ENCODE data around the gene MLEC. TPM values are rescaled to one million over a fixed set of nuclear protein-coding genes. Genes with fewer than 3 reads are reported as not detected.

MLEC gene
- total and polyA plus RNA-seq, 2 of the 13 experiments (the other 11 are each of a cell fraction or from before 2014, with no cell fraction given): 49.8 to 156 TPM

DNA sequence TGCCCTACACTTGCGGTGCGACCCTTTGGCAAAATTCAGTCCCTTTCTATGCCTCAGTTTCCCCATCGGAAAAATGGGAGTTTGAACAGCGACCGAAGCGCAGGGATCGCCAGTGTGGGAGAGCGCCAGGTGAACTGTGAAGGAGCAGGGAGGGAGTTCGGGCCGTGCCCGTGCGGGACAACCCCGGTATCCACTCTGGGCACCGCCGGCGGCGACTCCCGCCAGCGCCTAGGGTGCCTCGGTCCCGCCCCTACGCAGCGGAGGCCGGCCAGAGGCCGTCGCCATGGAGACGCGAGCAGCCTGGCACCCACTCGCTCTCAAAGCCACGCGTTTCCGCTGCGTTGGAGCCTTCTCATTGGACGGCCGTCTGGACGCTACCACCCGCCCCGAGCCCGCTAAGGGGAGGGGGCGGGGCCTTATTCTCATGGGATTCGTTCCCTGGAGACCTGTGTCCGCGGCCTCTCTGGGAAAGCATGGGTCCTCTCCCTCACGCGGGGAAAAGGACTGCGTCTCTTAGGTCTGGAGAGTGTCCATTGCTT lies 729 bp upstream of the MLEC start (continued):
- 0 out of 2 replicates have a peak, but pooled peaks have one; percentile 29 for TF ChIP-seq EED (CRISPR knock-in tag; IDR thresholded peaks at IDR 0.05)
- no peak for TF ChIP-seq TOPORS (CRISPR knock-in tag; IDR thresholded peaks at IDR 0.05)
- TF ChIP-seq ZBTB3 (CRISPR knock-in tag; IDR thresholded peaks at IDR 0.05; ENCODE audit: borderline replicate concordance, low read depth): no peak
- TF ChIP-seq, protein P1, sequence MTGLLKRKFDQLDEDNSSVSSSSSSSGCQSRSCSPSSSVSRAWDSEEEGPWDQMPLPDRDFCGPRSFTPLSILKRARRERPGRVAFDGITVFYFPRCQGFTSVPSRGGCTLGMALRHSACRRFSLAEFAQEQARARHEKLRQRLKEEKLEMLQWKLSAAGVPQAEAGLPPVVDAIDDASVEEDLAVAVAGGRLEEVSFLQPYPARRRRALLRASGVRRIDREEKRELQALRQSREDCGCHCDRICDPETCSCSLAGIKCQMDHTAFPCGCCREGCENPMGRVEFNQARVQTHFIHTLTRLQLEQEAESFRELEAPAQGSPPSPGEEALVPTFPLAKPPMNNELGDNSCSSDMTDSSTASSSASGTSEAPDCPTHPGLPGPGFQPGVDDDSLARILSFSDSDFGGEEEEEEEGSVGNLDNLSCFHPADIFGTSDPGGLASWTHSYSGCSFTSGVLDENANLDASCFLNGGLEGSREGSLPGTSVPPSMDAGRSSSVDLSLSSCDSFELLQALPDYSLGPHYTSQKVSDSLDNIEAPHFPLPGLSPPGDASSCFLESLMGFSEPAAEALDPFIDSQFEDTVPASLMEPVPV (CRISPR knock-in tag; IDR thresholded peaks at IDR 0.05): no peak
- TF ChIP-seq, protein P2, sequence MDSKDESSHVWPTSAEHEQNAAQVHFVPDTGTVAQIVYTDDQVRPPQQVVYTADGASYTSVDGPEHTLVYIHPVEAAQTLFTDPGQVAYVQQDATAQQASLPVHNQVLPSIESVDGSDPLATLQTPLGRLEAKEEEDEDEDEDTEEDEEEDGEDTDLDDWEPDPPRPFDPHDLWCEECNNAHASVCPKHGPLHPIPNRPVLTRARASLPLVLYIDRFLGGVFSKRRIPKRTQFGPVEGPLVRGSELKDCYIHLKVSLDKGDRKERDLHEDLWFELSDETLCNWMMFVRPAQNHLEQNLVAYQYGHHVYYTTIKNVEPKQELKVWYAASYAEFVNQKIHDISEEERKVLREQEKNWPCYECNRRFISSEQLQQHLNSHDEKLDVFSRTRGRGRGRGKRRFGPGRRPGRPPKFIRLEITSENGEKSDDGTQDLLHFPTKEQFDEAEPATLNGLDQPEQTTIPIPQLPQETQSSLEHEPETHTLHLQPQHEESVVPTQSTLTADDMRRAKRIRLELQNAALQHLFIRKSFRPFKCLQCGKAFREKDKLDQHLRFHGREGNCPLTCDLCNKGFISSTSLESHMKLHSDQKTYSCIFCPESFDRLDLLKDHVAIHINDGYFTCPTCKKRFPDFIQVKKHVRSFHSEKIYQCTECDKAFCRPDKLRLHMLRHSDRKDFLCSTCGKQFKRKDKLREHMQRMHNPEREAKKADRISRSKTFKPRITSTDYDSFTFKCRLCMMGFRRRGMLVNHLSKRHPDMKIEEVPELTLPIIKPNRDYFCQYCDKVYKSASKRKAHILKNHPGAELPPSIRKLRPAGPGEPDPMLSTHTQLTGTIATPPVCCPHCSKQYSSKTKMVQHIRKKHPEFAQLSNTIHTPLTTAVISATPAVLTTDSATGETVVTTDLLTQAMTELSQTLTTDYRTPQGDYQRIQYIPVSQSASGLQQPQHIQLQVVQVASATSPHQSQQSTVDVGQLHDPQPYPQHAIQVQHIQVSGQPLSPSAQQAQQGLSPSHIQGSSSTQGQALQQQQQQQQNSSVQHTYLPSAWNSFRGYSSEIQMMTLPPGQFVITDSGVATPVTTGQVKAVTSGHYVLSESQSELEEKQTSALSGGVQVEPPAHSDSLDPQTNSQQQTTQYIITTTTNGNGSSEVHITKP (CRISPR knock-in tag; IDR thresholded peaks at IDR 0.05; ENCODE audit: low read depth): peak; percentile 99
- TF ChIP-seq, protein P3, sequence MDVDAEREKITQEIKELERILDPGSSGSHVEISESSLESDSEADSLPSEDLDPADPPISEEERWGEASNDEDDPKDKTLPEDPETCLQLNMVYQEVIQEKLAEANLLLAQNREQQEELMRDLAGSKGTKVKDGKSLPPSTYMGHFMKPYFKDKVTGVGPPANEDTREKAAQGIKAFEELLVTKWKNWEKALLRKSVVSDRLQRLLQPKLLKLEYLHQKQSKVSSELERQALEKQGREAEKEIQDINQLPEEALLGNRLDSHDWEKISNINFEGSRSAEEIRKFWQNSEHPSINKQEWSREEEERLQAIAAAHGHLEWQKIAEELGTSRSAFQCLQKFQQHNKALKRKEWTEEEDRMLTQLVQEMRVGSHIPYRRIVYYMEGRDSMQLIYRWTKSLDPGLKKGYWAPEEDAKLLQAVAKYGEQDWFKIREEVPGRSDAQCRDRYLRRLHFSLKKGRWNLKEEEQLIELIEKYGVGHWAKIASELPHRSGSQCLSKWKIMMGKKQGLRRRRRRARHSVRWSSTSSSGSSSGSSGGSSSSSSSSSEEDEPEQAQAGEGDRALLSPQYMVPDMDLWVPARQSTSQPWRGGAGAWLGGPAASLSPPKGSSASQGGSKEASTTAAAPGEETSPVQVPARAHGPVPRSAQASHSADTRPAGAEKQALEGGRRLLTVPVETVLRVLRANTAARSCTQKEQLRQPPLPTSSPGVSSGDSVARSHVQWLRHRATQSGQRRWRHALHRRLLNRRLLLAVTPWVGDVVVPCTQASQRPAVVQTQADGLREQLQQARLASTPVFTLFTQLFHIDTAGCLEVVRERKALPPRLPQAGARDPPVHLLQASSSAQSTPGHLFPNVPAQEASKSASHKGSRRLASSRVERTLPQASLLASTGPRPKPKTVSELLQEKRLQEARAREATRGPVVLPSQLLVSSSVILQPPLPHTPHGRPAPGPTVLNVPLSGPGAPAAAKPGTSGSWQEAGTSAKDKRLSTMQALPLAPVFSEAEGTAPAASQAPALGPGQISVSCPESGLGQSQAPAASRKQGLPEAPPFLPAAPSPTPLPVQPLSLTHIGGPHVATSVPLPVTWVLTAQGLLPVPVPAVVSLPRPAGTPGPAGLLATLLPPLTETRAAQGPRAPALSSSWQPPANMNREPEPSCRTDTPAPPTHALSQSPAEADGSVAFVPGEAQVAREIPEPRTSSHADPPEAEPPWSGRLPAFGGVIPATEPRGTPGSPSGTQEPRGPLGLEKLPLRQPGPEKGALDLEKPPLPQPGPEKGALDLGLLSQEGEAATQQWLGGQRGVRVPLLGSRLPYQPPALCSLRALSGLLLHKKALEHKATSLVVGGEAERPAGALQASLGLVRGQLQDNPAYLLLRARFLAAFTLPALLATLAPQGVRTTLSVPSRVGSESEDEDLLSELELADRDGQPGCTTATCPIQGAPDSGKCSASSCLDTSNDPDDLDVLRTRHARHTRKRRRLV (CRISPR knock-in tag; IDR thresholded peaks at IDR 0.05): no peak
- TF ChIP-seq GATA4 (IDR thresholded peaks at IDR 0.05; ENCODE audit: borderline replicate concordance, low read depth): no peak
- TF ChIP-seq, protein P4, sequence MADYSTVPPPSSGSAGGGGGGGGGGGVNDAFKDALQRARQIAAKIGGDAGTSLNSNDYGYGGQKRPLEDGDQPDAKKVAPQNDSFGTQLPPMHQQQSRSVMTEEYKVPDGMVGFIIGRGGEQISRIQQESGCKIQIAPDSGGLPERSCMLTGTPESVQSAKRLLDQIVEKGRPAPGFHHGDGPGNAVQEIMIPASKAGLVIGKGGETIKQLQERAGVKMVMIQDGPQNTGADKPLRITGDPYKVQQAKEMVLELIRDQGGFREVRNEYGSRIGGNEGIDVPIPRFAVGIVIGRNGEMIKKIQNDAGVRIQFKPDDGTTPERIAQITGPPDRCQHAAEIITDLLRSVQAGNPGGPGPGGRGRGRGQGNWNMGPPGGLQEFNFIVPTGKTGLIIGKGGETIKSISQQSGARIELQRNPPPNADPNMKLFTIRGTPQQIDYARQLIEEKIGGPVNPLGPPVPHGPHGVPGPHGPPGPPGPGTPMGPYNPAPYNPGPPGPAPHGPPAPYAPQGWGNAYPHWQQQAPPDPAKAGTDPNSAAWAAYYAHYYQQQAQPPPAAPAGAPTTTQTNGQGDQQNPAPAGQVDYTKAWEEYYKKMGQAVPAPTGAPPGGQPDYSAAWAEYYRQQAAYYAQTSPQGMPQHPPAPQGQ (CRISPR knock-in tag; IDR thresholded peaks at IDR 0.05; ENCODE audit: borderline replicate concordance): 0 out of 2 replicates have a peak, but pooled peaks have one; percentile 2
- TF ChIP-seq, protein P5, sequence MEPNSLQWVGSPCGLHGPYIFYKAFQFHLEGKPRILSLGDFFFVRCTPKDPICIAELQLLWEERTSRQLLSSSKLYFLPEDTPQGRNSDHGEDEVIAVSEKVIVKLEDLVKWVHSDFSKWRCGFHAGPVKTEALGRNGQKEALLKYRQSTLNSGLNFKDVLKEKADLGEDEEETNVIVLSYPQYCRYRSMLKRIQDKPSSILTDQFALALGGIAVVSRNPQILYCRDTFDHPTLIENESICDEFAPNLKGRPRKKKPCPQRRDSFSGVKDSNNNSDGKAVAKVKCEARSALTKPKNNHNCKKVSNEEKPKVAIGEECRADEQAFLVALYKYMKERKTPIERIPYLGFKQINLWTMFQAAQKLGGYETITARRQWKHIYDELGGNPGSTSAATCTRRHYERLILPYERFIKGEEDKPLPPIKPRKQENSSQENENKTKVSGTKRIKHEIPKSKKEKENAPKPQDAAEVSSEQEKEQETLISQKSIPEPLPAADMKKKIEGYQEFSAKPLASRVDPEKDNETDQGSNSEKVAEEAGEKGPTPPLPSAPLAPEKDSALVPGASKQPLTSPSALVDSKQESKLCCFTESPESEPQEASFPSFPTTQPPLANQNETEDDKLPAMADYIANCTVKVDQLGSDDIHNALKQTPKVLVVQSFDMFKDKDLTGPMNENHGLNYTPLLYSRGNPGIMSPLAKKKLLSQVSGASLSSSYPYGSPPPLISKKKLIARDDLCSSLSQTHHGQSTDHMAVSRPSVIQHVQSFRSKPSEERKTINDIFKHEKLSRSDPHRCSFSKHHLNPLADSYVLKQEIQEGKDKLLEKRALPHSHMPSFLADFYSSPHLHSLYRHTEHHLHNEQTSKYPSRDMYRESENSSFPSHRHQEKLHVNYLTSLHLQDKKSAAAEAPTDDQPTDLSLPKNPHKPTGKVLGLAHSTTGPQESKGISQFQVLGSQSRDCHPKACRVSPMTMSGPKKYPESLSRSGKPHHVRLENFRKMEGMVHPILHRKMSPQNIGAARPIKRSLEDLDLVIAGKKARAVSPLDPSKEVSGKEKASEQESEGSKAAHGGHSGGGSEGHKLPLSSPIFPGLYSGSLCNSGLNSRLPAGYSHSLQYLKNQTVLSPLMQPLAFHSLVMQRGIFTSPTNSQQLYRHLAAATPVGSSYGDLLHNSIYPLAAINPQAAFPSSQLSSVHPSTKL (CRISPR knock-in tag; IDR thresholded peaks at IDR 0.05): no peak; the same call in 1 of the 2 replicates
- no peak for TF ChIP-seq MIXL1 (CRISPR knock-in tag; IDR thresholded peaks at IDR 0.05)
- no peak for TF ChIP-seq ZNF263 (CRISPR knock-in tag; IDR thresholded peaks at IDR 0.05)
- TF ChIP-seq TARDBP (CRISPR knock-in tag; IDR thresholded peaks at IDR 0.05): no peak
